HUES48 (cell line): ENCODE data around the gene CHMP2A.

Experiments
- H3K27ac ChIP-seq: one replicate; pipeline ENCODE4 v1.7.0; 2013; ENCODE audit warnings: low read depth, low read length, inconsistent platforms
- H3K27me3 ChIP-seq: 2 replicates; pipeline ENCODE4 v1.6.1; 2013; ENCODE audit warnings: mild to moderate bottlenecking, low read length; ENCODE audit not compliant: control insufficient read depth, insufficient read depth
- H3K36me3 ChIP-seq: 2 replicates; pipeline ENCODE4 v1.6.1; 2013; ENCODE audit warnings: low read length; ENCODE audit not compliant: control insufficient read depth, insufficient read depth
- H3K4me1 ChIP-seq: 2 replicates; pipeline ENCODE4 v1.6.1; 2013; ENCODE audit warnings: mild to moderate bottlenecking, low read length; ENCODE audit not compliant: control insufficient read depth, insufficient read depth
- H3K4me3 ChIP-seq: 2 replicates; pipeline ENCODE4 v1.5.1; 2013; ENCODE audit warnings: mild to moderate bottlenecking, low read depth, low read length
- H3K9ac ChIP-seq: 2 replicates; pipeline ENCODE4 v1.6.1; 2013; ENCODE audit warnings: mild to moderate bottlenecking, low read depth, low read length, moderate library complexity
- H3K9me3 ChIP-seq: 2 replicates; pipeline ENCODE4 v1.6.1; 2013; ENCODE audit warnings: low read length; ENCODE audit not compliant: control insufficient read depth, insufficient read depth

The CHMP2A gene

DNA sequence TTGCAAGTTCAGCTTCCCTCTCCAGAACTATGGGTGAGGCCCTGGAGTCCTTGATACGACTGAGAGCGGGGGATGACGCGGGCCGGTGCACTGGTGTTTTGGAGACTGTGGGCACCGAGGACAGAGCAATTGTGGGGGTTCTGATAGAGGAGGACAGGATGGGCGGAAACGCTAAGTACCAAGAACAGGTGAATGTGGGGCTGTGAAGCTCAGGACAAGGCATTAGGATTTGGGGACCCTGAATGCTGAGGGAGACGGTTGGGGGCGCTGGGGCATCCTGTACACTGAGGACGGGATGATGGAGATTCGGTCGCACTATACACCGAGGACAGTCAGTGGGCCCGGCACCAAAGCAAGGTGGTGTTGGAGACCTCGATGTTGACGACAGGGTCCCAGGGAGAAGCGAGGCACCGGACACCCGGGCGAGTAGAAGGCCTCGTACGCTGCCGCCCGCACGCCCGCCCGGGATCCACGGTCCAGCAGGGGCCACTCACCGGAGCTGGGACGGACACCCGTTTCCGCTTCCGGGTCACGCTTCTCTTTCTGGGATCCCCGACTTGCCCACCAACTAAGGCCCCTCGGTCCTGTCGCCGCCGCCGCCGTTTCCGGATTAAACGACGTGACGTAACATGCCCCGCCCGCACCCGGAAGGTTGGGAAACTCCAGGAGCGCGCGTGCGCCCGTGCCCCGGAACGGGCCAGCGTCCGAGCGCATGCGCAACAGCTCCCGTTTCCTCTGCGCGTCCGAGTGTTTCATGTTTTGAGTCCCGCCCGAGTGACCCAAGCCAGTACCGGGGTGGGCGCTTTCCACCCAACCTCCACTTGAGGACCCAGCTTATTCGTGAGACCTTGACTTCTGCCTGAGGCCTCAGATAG, at the start of gene CHMP2A:
CHMP2A (minus strand) TSS at position 612 of the 875 bp plus-strand sequence. CDS start 893 bp downstream, outside the sequence.
- no peaks in the 10 kb centered on the region for H3K27me3 ChIP-seq
- H3K27ac ChIP-seq = peak within 1 kb of the TSS; percentile 95
- H3K9ac ChIP-seq = peak within 1 kb of the TSS; percentile 85
- no peaks in the 10 kb centered on the region for H3K9me3 ChIP-seq
- peaks cover 43% of the 10 kb centered on the region for H3K36me3 ChIP-seq
- peak within 1 kb of the TSS; percentile 76 for H3K4me3 ChIP-seq
- peaks cover 5% of the 10 kb centered on the region for H3K4me1 ChIP-seq

DNA sequence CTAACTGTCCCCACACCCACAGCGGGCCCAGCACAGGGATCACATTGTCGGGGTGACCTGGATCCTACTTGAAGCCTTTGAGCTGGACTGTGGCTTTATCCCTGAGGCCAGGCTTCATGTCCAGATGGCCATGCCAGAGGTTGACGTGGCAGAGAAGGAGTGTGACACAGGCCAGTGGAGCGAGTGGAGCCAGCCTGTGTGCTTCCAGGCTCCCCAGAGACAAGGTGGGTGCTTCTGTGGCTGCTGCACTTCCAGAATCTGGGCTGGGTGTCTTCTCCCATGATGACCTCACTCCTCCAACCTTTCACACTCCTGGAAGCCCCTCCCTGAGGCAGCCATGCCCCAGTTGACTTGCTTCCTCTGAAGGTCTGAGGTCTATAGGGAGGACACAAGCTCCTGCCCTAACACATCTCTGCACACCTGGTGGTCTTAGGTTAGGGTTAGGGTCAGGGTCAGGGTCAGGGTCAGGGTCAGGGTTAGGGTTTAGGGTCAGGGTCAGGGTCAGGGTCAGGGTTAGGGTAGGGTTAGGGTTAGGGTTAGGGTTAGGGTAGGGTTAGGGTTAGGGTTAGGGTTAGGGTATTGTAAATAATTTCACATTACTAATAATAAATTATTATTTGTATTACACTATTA, 31.3 kb upstream of the CHMP2A start:
- no peaks in the 10 kb centered on the region for H3K27me3 ChIP-seq
- H3K9ac ChIP-seq = no peak overlapping the region
- H3K27ac ChIP-seq = no peak overlapping the region
- H3K4me3 ChIP-seq = no peak overlapping the region
- no peaks in the 10 kb centered on the region for H3K4me1 ChIP-seq
- H3K36me3 ChIP-seq = peaks cover 12% of the 10 kb centered on the region; the same call in 1 of the 2 replicates
- H3K9me3 ChIP-seq = no peaks in the 10 kb centered on the region

DNA sequence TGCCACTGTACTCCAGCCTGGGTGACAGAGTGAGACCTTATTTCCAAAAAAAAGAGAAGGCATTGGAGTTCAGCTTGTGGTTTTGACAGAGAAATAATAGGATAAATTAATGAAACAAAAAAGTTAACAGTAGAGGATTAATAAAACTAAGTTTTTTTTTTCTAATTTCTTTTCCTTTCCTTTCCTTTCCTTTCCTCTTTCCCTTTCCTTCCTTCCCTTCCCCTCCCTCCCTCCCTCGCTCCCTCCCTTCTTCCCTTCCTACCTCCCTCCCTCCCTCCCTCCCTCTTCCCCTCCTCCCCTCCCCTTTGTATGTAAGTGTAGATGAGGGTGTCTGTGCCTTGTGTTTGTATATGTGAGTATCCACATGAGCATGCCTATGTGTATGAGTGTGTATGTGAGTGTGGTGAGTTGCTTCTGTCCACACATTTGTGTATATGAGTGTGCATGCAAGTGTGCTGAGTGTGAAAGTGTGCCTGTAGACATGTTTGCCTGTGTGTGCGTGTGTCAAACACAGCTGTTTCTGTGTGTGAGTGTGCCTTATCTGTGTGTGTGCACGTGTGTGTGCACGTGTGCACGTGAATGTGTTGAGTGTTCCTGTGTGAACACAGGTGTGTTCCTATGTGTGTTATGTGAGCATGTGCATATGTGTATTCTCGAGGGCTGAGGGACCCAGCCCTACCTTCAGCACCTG, 30.7 kb upstream of the CHMP2A start:
- Histone ChIP-seq H3K9me3 (no peaks in the 10 kb centered on the region), H3K36me3 (peaks cover 12% of the 10 kb centered on the region; the same call in 1 of the 2 replicates), H3K9ac (no peak overlapping the region), H3K4me1 (peaks cover 3% of the 10 kb centered on the region), H3K4me3 (no peak overlapping the region), H3K27ac (no peak overlapping the region), H3K27me3 (no peaks in the 10 kb centered on the region)

DNA sequence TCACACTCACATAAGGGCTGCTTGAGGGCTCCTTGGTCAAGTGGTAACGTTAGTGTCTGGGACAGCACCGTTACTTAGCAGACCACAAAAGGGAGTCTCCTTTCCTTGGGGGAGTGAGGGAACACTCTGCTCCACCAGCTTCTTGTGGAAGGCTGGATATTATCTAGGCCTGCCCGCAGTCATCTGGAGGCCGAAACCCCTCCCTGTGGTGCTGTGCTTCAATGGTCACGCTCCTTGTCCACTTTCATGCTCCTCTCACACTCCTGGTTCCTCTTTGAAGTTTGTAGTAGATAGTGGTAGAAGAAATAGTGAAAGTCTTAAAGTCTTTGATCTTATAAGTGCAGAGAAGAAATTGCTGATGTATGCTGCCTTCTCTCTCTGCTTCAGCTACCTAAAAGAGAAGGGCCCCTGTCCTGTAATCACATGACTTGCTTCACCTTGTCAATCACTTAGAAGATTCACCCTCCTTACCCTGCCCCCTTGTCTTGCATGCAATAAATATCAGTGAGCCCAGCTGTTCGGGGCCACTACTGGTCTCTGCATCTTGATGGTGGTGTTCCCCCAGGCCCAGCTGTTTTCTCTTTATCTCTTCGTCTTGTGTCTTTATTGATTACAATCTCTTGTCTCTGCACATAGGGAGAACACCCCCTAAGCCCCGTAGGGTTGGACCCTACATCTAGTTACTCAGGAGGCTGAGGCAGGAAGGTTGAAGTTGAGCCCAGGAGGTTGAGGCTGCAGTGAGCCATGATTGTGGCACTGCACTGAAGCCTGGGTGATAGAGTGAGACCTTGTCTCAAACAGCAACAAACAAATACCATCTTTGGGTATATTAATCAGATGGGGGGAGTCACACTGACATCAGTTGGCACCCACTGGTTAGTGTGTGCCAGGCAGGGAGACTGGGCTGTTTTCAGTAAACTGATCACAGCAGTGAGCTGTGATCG, 29.9 kb upstream of the CHMP2A start:
- Histone ChIP-seq H3K27me3 (no peaks in the 10 kb centered on the region), H3K9ac (no peak overlapping the region), H3K36me3 (peaks cover 12% of the 10 kb centered on the region; the same call in 1 of the 2 replicates), H3K27ac (no peak overlapping the region), H3K4me1 (peaks cover 3% of the 10 kb centered on the region), H3K9me3 (no peaks in the 10 kb centered on the region), H3K4me3 (no peak overlapping the region)

DNA sequence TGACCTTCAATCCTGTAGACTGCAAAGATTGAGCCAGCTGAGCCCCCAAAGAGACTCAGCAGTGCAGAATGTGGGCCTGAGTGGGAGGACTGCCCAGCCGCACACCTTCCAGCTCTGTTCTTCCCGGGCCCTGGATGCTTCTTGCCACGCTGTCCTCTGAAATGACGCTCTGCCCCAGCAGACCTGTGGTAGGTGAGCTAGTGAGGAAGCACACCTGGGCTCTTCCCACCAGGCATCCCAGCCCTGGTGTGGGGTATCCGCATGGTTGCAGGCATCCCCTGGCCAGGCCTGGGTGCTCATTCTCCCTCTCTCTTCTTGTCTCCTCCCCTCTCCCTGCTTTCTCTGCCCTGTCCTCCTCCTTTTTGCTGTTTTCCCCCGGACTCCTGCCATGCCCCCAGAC, 28.1 kb upstream of the CHMP2A start:
- H3K9ac ChIP-seq = no peak overlapping the region
- H3K27me3 ChIP-seq = no peaks in the 10 kb centered on the region
- peaks cover 12% of the 10 kb centered on the region; the same call in 1 of the 2 replicates for H3K36me3 ChIP-seq
- H3K9me3 ChIP-seq = no peaks in the 10 kb centered on the region
- H3K4me3 ChIP-seq = no peak overlapping the region
- no peak overlapping the region for H3K27ac ChIP-seq
- H3K4me1 ChIP-seq = peaks cover 3% of the 10 kb centered on the region

DNA sequence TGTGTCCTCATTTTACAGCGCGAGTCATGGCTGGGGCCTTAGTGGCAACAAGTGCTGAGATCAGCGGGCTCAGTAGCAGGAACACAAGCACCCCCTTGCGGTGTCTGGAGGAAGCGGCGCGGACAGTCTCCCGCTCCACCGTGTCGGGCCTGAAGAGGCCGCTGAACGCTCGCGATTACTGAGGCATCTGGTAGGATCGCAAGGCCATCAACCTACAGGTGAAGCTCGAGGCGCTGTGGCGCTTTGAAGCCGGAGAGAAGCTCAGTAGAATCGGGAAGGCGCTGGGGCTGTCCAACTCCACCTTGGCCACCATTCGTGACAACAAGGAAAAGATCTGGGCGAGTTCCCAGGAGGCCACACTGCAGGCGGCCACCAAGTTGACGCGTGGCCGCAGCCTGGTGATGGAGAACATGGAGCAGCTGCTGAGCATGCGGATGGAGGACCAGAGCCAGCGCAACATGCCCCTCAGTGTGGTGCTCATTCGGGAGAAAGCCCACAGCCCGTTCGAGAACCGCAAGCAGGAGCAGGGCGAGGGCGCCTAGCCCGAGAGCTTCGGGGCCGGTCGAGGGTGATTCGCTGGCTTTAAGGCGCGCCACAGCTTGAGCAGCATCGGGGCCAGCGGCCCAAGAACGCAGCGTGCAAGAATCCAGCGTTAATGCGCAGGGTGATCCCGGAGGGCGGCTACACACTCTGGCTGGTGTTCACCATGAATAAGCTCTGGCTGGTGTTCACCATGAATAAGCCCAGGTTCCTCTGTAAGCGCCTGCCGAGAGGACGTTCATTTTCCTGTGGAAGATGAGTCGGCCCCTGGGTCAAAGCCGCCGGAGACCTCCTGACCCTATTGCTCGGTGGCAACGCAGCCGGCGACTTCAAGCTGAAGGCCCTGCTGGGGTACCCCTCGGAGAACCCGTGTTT, 26.6 kb upstream of the CHMP2A start:
- Histone ChIP-seq H3K36me3 (peaks cover 12% of the 10 kb centered on the region; the same call in 1 of the 2 replicates), H3K9ac (no peak overlapping the region)

DNA sequence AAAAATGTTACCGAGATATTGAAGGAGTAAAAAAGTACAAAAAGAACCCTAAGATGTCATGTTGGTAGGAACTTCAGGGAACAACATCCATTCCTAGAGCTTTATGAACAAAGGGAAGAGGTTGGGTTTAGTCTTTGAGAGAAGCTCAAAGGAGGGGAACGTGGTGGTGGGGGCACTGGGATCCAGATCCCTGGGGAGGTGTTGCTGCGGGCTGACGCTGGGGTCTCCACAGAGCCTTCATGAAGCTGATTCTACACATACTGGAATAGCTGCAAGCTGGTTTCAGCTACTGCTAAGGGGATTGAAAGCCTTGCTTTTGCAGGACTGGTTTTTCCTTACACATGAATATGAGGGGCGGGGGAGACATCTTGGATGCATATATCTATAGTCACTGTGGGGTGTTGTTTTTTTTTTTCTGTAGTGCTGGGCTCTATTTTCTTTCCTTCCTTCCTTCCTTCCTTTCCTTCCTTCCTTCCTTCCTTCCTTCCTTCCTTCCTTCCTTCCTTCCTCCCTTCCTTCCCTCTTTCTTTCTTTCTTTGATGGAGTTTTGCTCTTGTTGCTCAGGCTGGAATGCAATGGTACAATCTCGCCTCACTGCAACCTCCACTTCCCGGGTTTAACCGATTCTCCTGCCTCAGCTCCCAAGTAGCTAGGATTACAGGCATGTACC, 24.7 kb upstream of the CHMP2A start:
- Histone ChIP-seq H3K4me3 (no peak overlapping the region), H3K27me3 (no peaks in the 10 kb centered on the region), H3K27ac (no peak overlapping the region), H3K9ac (no peak overlapping the region), H3K4me1 (peaks cover 3% of the 10 kb centered on the region), H3K36me3 (peaks cover 12% of the 10 kb centered on the region; the same call in 1 of the 2 replicates), H3K9me3 (no peaks in the 10 kb centered on the region)

More for the DNA sequence above, 26.6 kb upstream of the CHMP2A start:
- peaks cover 3% of the 10 kb centered on the region for H3K4me1 ChIP-seq
- no peak overlapping the region for H3K4me3 ChIP-seq
- no peaks in the 10 kb centered on the region for H3K9me3 ChIP-seq
- no peaks in the 10 kb centered on the region for H3K27me3 ChIP-seq
- peak overlapping the region; percentile 64 for H3K27ac ChIP-seq

DNA sequence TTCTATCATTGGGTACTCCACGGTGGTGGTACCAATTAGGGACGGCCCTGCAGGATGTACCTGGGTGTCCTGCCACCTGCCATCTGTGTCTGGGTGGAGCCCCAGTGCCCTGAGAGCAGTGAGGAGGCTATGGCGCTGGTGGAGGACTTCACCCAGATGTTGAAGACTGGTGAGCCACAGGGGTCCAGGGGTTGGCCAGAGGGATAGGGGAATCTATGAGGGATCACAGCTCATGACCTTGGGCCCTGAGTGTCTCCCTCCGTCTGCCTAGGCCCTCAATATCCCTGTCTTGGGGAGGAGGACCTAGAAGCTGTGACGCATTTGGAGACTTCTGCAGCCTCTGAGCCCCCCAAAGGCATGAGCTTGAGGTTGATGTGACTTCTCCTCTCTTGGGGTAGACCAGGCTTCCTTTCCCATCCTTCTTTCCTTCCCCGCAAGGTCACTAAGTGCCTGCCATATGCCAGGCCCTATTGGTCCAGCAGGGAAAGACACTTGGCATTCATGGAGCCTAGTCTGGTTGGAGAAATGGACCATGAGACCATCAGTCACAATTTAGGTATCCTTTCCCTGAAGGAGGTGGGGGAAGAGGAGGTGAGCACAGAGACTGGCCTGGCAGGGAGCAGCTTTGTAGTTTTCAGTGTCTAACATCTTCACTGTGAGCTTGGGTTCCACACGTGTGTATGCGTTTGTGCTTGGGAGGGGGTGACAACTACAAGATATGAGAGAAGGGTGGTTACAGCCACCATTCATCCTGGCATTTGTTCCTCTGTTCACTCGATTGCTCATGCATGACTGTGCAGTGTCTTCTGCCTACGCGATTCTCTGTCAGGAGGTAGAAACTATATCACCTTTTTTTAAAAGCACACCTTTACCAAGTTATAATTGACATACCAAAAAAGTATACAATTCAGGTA, 23.4 kb upstream of the CHMP2A start:
- no peak overlapping the region for H3K4me3 ChIP-seq
- H3K9ac ChIP-seq = no peak overlapping the region
- H3K27me3 ChIP-seq = no peaks in the 10 kb centered on the region
- H3K27ac ChIP-seq = no peak overlapping the region
- no peaks in the 10 kb centered on the region for H3K9me3 ChIP-seq
- peaks cover 8% of the 10 kb centered on the region for H3K4me1 ChIP-seq
- peaks cover 8% of the 10 kb centered on the region; the same call in 1 of the 2 replicates for H3K36me3 ChIP-seq
